Activated CD4-positive, alpha-beta T cell treated with anti-CD3 and anti-CD28 coated beads, Interleukin-2, amount 50 U/mL, for 4 hours (primary cell): ENCODE data around the gene CTPS1.

Experiments used
- DNase-seq, 2 experiments: peaks; one replicate each; pipeline ENCODE4 v3.0.0-alpha.2; 2020

Gene CTPS1

DNA sequence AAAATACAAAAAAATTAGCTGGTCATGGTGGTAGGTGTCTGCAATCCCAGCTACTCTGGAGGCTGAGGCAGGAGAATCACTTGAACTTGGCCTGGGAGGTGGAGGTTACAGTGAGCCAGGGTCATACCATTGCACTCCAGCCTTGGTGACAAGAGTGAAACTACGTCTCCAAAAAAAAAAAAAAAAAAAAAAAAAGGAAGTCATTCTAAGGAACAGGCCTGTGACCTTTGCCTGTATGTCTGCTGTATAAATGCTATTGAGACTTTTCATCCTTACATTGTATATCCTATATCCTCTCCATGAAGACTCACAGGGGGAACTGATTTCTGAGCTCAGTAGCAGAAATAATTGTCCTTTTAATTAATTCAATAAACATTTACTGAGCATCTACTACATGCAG, 7.5 kb upstream of the CTPS1 start:
- DNase-seq, result no peak

DNA sequence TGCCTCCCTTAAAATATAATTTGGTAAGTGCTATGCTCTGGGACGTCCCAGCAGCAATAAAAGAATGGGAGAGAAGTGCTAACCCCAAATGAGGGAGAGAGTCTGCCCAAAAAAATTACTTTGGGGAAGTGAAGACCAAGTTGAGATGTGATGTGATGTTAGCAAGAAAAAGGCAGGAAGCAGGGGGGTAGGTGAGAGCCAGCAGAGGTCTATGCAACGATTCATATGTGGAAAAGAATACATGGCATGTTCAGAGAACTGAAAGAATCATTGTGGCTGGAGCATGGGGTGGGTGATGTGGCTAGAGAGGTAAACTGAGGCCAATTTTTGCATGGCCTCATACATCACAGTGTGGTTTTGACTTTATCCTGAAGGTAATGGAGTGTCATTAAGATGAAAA, 5.6 kb upstream of the CTPS1 start:
- no peak for DNase-seq

DNA sequence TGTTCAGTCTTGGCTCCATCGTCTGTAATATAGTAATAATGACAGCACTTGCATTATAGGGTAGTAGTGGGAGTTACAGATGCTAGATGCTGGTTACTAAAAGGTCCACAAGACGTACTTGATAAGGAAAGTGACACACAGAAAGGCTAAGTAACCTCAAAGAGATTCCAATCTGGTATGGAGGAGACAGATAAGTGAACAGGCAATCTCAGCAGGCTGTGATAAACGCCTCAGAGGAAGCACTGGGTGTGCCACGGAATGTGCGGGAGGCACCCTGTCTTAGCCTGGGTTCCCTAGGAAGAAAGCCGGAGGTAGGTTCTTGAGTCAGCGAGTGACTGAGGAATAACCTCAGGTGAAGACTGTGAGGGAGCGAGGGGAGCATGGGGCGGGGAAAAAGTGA, 4.6 kb upstream of the CTPS1 start:
- DNase-seq, result no peak

DNA sequence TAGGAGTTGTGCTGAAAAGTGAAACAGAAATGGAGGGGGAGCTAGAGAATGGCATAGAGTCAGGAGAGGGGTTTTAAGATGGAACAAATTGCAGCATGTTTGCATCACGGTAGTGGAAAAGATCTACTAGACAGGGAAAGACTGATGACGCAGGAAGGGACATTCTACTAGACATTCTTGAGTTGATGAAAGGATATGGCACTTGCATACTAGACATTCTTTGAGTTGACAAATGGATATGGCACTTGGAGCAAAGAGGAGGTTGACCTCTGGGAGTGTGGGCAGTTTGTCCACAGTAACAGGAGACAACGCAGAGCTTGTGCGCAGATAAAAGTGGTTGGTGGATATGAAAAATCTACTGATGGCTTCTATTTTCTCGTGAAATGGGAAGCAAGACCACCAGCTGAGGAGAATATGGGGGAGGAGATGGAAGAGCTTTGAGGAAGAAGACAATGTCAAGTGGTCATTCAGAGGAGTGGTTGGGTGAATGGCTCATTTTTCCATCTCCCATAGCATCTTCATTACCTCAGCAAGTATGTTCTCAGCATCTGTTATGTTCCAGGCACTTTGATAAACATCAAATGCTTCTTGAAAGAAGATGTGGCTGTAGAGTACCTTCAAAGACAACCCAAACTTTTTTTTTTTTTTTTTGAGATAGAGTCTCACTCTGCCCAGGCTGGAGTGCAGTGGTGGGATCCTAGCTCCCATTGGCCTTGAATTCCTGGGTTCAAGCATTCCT, 2.4 kb upstream of the CTPS1 start:
- no peak for DNase-seq

DNA sequence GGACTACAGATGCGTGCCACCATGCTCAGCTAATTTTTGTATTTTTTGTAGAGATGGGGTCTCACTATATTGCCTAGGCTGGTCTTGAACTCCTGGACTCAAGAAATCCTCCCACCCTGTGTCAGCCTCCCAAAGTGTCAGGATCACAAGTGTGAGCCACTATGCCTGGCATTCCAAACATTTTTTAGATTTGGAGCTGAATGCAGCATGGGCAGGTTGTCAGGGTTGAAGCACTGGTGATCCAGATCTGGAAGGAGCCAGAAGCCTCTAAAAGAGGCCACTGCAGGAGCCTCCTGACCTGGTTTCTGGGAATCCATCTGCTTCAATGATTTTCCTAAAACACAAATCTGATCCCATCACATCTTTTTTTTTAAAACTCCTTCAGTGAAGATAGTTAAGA, 1.8 kb upstream of the CTPS1 start:
- no peak for DNase-seq

DNA sequence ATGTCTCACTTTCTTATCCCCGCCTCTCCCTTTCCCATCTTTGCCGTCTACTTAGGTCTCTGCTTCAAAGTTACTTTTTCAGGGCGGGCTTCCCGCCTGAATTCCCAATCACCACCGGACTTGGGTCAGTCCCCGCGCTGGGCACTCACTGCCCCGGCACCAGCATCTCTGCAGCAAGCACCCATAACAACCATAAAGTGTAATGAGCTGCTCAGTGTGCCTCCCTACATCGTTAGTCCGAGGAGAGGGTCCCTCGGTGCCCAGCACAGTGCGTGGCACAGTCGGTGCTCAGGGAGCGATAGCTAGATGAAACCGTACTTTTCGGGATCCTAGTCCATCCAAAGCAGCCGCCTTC, 633 bp upstream of the CTPS1 start:
- no peak for DNase-seq

DNA sequence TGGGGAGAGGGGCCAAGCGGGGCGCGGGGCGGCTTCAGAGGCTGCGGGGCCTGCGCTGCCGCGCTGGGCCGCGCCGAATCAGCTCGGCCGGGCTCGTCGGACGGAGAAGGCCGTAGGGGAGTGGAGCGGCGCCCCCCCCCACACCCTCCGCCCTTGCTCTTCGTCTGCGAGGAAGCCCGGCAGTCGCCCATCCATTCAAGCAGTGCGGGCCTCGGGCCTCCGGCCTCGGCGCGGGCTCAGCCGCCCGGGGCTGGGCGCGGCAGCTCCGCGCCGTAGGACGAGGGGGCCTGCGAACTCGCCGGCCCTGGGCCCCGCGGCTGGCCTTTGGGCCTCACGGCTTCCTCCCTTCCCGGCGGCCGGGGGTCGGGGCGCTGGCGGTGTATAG, 564 bp downstream of the CTPS1 start:
- no peak for DNase-seq

DNA sequence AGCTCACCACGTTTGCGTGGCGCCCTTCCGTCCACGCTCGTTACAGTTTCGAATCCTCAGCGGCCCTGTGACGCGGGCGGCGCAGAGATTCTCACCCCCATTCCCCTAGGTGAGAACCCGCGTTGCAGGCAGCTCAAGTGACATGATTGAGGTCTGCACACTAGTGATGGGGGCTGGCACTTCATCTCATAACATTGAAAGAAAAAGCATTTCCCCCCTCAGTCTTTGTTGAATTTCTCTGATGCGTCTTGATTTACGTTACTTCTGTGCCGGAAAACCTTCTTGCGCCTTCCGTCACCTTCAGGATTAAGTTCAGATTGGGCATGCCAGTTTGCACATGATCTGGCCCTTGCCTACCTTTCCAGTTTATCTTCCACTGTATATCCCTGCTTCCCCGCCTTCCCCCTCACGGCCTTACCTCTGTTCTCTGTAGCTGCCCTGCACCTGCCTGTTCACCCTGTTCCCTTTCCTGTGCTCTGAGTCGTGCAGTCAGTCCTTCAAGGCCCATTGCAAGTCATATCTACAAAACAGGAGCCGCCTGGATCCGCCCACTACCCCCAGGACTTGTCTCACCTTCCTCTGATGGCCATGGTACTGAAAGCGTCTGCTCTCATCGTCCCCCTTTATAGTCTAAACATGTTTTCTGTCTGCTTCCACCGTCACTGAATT, 1.1 kb downstream of the CTPS1 start:
- DNase-seq, result peak; percentile 40 to 45

DNA sequence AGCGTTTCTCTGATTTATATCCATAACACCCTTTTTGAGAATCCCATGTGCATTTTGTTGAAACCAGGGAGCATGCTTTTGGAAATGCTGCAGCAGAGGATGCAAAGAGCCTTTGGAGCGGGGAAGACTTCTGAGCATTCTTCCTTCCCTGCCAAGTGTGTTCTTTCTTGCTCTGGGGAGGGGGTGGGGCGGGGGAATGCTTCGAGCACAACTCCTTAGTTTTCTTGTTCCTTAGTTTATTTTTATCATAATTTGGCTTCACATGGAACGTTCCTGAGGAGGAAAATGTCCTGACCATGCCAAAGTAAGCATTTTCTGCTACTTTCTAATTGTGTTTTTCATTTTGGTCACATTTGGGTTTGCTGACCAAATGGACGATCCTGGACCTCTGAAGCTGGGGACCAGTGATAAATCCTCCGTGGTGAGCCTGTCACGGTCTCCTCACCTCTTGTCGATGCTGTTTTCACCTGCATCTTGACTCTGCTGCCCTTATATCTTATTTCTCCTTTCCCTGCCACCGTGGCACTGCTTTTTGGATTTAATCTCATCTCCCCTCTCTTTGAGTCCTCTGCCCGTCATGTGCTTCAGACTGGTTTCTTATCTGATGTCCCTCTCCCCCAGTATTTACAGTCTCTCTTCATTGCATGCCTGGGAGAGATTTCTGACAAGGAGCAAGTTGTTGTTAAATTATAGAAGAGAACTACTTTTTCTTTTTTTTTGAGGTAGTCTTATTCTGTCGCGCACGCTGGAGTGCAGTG, 2.4 kb downstream of the CTPS1 start:
- DNase-seq, result no peak

DNA sequence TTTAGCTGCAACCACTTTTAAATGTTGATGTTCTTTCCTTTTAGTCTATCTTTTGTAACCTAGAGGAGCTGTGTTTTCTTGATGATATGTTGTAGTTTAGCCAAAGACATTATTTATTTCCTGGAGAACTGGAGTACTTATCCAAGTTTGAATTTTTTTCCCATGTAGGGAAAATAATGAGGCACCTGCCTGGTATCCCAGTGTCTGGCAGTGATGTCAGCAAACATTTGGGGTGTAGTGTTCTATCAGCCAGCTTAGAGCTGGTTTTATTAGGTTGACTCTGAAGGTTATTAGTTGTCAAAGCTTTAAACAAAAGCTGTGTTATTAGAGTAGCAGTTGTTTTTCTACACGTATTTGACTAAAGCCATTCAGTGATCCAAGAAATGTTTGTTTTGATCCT, 3.2 kb downstream of the CTPS1 start:
- no peak for DNase-seq

DNA sequence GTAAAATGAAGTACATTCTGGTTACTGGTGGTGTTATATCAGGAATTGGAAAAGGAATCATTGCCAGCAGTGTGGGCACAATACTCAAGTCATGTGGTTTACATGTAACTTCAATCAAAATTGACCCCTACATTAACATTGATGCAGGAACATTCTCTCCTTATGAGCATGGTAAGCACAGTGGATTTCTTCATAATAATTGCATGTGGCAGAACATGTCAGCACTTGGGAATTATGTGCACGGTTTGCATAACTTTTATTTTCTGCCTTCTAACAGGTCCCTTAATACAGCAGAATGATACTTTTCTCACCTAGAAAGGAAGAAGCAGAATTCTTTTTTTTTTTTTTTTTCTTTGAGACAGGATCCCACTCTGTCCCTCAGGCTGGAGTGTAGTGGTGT, 3.8 kb downstream of the CTPS1 start:
- no peak for DNase-seq

DNA sequence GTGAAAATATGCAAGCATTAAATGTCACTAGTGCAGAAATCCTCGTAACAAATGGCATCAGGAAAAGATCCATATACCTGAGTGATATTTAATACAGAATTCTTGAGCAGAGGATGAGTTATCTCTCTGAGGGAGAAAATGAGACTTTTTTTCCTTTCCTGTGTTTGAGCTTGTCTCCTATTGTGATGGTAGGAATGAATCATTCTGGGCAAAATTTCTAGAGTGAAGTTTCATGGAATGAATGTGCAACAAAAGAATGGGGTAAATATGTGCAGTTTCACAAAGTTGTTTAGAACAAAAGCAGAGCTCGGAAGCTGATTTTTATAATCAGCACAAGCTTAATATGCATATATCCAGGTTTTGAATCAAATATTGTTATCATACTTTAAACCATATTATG, 4.6 kb downstream of the CTPS1 start:
- no peak for DNase-seq

DNA sequence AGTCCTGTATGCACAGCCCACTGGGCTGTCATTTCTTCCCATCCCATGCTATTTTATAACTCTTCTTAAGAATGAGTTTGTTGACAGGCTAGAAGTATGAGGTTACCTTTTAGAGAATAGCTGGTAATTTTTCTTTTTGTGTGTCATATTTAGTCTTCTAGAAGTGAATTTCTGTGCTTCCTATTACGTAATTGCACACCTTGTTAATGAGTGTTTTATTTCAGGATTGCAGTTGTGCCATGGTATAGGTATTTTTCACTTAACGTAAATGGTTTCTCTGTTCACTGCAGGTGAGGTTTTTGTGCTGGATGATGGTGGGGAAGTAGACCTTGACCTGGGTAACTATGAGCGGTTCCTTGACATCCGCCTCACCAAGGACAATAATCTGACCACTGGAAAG, 5.0 kb downstream of the CTPS1 start:
- DNase-seq, result no peak

DNA sequence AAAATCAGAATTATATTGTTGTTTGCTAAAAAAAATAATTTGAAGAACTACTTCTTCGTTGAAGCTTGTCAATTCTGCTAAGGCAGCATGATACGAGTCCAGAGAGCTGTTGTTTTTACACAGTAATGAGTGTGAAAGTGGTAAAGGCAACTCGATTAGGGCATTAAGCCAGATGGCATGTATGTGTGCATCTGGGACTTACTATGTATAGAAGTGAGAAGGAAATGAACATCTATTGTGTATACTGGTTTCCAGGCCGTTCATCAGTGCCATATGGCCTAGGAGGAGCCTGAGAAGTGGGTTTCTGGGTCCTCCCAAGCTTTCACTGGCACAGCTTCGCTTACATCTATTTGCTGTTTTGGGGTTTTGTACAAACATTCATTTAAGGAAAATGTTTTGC, 5.7 kb downstream of the CTPS1 start:
- DNase-seq, result no peak

DNA sequence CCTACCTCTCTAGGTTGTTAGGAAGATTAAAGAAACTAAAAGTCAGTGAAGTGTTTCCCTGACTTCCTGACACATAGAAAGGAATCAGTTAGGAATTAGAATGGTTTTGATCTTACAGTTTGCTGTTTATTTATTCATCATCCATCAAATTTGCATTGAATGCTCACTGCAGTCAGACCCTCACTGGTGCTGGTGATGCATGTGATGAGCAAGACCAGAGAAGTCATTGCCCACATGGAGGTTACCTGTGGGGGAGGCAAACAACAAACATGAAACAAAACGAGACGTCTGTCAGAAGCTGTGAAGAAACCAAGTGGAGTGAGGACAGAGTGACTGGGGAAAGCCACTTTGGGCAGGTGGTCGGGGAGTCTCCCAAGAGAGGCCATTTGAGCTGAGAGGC, 6.4 kb downstream of the CTPS1 start:
- DNase-seq, result no peak

DNA sequence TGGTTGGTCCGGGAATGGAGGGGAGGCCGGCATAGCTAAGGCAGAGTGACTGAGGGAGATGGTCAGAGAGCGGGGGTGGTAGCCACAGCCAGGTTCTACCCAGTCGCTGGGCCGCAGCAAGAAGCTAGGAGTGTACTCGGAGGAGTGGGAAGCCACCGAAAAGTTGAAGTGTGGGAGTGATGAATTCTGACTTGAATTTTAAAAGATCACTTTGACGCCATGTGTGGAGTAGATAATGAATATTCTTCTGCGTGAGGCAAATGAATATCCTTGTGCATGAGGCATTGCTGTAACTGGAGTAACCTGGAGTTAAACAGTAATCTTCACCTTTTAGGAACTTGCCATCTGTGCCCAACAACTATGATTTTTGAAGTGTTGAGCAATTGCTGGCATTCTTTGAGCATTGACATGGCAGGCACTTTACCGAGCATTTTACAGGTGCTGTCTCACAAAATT, 6.9 kb downstream of the CTPS1 start:
- no peak for DNase-seq

DNA sequence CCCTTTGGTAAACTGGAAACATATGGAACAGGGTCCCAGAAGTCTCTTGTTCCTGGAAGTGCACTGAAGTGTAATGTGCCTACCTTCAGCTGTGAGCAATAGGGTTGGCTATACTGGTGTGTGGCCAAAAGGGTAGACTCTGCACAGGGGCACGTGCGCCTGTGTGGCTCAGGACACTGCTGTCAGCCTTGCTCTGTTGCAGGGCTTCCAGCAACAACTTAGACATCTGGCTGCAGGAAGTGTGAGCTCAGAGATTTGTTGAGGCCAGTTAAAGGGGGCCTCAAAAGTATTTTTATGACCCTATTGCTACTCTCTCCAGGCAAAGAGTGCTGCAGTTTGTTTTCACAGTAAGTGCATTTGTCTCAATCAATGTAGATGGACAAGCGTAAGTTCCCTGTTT, 7.5 kb downstream of the CTPS1 start:
- no peak for DNase-seq

DNA sequence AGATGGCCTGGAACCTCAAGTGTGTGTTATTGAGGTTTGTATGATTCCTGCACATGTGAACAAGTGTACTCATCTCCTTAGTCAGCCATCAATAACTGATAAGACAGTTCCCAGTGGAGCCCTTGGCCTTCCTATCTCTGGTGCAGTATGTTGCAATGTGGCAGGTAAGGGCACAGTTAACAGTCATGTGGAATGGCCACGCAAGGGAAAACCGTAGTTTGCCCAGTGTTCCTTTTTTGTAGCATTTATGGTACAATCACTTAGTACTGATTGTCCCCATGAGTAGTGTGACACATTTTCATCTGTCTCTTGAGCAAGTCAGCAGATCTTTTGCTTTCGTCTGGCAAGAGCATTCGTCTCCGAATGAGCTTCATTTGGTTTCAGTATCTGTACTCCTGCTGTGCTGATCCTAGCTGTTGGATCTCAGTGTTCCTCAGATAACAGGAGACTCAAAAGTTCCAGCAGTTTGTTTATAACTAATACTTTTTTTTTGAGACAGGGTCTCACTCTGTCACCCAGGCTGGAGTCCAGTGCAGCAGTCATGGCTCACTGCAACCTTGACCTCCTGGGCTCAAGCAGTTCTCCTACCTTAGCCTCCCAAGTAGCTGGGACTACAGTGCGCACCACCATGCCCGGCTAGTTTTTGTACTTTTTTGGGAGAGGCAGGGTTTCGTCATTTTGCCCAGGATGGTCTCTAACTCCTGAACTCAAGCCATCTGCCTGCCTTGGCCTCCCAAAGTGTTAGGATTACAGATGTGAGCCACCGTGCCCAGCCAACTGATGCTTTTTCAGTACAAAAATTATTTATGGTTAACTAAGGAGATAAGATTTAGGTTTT, 8.2 kb downstream of the CTPS1 start:
- no peak for DNase-seq

DNA sequence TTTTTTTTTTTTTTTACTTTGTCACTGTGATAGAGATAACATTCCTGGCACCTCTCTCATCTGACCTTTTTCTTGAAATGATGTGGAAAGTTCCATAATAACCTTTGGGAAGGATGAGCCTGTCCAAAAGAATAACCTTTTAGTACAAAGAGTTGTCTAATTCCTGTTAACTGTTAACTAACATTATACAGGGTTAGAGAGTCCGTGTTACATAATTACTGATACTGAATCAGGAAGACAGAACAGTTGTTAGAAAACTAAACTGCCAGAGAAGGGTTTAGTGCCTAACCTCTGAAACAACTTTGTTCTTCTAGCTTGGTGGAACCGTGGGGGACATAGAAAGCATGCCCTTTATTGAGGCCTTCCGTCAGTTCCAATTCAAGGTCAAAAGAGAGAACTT, 8.8 kb downstream of the CTPS1 start:
- DNase-seq, result no peak

DNA sequence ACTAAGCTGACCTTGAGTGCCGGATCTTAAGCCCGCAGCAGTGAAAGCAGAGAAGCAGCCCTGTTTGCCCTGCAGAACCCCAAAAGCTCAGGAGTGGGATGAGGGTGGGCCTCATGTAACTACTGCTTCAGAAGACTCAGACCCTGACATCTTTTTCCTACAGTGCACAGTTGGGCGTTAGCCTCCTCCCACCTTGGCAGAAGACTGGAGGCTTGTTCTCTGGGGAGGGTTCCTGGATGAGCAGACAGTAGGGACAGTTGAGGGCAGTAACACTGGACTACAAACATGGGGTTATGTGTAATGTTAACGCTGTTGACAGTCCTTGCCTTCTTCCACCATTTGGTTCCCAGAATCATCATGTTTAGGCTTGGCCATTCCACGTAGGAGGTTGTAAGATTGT, 9.6 kb downstream of the CTPS1 start:
- no peak for DNase-seq

DNA sequence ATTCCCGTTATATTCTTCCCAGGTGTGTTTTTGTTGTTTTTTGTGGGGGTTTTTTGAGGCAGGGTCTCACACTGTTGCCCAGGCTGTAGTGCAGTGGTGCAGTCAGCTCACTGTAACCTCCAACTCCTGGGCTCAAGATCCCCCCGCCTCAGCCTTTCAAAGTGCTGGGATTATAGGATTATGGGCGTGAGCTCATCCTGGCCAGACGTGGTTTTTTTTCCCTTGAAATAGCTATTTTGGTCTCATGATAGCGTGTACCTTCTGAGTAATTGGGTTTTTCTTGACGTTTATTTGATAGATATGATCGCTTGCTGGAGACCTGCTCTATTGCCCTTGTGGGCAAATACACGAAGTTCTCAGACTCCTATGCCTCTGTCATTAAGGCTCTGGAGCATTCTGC, 17.6 kb downstream of the CTPS1 start:
- no peak for DNase-seq

DNA sequence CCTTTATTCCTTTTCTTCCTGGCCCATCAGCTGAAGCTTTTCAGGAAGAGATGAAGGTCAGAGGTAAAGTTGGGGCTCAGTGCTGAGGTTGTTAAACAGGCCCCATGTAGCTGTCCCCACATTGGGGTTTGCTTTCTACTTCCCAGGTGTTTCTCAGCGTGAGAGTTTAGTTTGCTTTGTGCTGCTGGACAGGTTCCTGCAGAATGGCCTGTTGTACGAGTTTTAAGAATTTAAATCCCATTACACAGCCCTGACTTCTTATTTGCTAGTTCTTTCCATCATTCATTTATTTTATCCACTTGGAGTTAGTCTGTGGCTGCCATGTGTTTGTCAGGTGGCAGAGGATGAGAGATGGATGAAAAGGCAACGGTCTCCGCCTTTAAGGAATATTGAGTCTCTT, 19.2 kb downstream of the CTPS1 start:
- DNase-seq, result no peak

DNA sequence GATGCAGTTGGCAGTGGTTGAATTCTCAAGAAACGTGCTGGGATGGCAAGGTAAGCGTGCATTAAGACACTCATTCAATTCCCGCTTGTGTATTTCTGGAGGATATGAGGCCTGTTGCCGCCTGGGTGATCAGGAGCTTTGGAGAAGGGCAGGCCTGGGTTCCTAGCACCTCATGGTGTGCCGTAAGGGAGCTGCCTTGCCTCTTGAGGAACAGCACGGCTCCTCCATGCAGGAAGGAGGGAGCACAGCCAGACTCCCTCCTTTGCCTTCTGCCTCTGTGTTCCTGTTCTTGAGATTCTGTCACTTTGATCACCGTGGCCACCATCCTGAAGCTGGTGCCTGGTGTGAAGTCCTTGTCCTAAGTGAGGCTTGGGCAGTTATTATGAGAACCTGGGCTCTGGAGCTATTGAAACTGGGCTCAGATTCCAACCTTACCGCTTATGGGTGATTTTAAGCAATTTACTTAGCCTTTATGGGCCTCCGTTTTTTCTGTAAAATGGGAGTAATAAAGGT, 23.7 kb downstream of the CTPS1 start:
- DNase-seq, result no peak
